Astrocyte of the cerebellum (primary cell): ENCODE data around the gene DBF4B.
"Not testable (repeated sequence)": the region's sequence is repeated elsewhere in the genome, so short reads cannot be mapped to it uniquely, and the experiment has no call there.

Experiments
- DNase-seq: peaks from one replicate; pipeline ENCODE4 v3.0.0-alpha.2; 2011; ENCODE audit warnings: low read depth
- H3K4me3 ChIP-seq: 2 replicates; pipeline ENCODE4 v1.5.1; 2011; ENCODE audit warnings: mild to moderate bottlenecking, low read depth, low read length, moderate library complexity
- CTCF ChIP-seq: IDR thresholded peaks from 2 replicates; pipeline ENCODE4 v1.5.1; 2012; ENCODE audit warnings: low read length, low read depth, moderate library complexity, mild to moderate bottlenecking; ENCODE audit errors: missing control alignments
- in situ Hi-C: cut with HindIII; loops from 2 replicates; pipeline ENCODE4 v1.10.0; 2017; ENCODE audit warnings: low sequenced_read_pairs

DBF4B gene

GRCh38 chr17:44754276-44754675 is 45.8 kb downstream of the DBF4B start:
- DNase-seq, result no peak
- in situ Hi-C loops, result loop anchor here (5.0 kb wide), 1 partner anchor 88 kb away; no protein-coding TSS in a partner anchor
- H3K4me3 ChIP-seq, result no peak overlapping the region
- no peak for TF ChIP-seq CTCF

GRCh38 chr17:44755180-44755579 is 46.7 kb downstream of the DBF4B start:
- DNase-seq, in situ Hi-C loops, H3K4me3 ChIP-seq: not testable (repeated sequence)

- no peak for TF ChIP-seq CTCF
- no peak for DNase-seq
- in situ Hi-C loops, result no loop called here
- no peak overlapping the region for H3K4me3 ChIP-seq
Measured at GRCh38 chr17:44757045-44757917, 48.8 kb downstream of the DBF4B start.

GRCh38 chr17:44757918-44758413 is 49.5 kb downstream of the DBF4B start:
- in situ Hi-C loops, result no loop called here
- H3K4me3 ChIP-seq, result no peak overlapping the region
- DNase-seq, result no peak
- TF ChIP-seq CTCF, result no peak

- DNase-seq, result no peak
- in situ Hi-C loops, result no loop called here
- H3K4me3 ChIP-seq, result peak within 1 kb of the TSS; percentile 36
- no peak for TF ChIP-seq CTCF
Measured at GRCh38 chr17:44758414-44759085, 50.1 kb downstream of the DBF4B start, which contains the start of gene ADAM11. ADAM11 (plus strand) TSS chr17:44758988; CDS start chr17:44759200, 212 bp downstream.

- in situ Hi-C loops, result no loop called here
- DNase-seq, result no peak
- no peak for TF ChIP-seq CTCF
- H3K4me3 ChIP-seq, result peak overlapping the region; percentile 36
Measured at GRCh38 chr17:44759086-44759915, 50.8 kb downstream of the DBF4B start.
